K562 (cell line): ENCODE data around the gene ADCY4. TPM values are rescaled to one million over a fixed set of nuclear protein-coding genes. Genes with fewer than 3 reads are reported as not detected.

Experiments used
- ATAC-seq: fragments of 200-7000 bp; cut with Tn5 transposase; 3 replicates; pipeline ENCODE4 v1.9.1; 2020; ENCODE audit warnings: moderate library complexity
- BruUV-seq: library from RNA; stranded (reverse); fragments of 400-500 nt; replicated peaks from 2 replicates; lab custom pipeline; 2021; lab: Mats Ljungman, UMichigan
- CTCF ChIA-PET: fragments of 300-600 bp; formaldehyde crosslinking; extraction: SDS; loops from one replicate; lab custom pipeline; 2021; ENCODE audit warnings: low intra/inter-chr PET ratio; lab: Yijun Ruan, JAX
- POLR2A ChIA-PET: fragments of 300-600, 350-650 bp; sonication (Branson Sonifier 250); formaldehyde crosslinking; extraction: SDS; loops from one replicate; lab custom pipeline; 2021; ENCODE audit warnings: antibody characterized with exemption, inconsistent platforms; lab: Yijun Ruan, JAX
- DNase-seq, 4 experiments: peaks; one replicate each; pipeline versions ENCODE4 v3.0.0 to v3.0.0-alpha.2; 2011 to 2018; ENCODE audit warnings: low spot score in 3 of 4, mixed read lengths in 3 of 4; ENCODE audit errors: extremely low read depth in 1 of 4
- FAIRE-seq: peaks from 2 replicates; lab custom pipeline; 2011; peaks lifted over from hg19 to GRCh38; lab: Jason Lieb, UNC
- H2AFZ ChIP-seq: 2 replicates; pipeline ENCODE4 v1.6.0; 2011; ENCODE audit warnings: low read depth, low read length, control low read depth, inconsistent platforms
- H3K27ac ChIP-seq: fragments of 200-600 bp; 3 replicates; pipeline ENCODE4 v1.8.0; 2011; ENCODE audit warnings: low read depth, mild to moderate bottlenecking, control low read depth, inconsistent platforms, low read length, moderate library complexity, mixed read lengths; ENCODE audit errors: extremely low read depth
- H3K27me3 ChIP-seq, 2 experiments: fragments of 300-600 bp in 1 of 2; 2 replicates in 1 of 2; 3 replicates in 1 of 2; pipeline versions ENCODE4 v1.6.0 to v1.8.0; 2011; ENCODE audit warnings: inconsistent platforms in 2 of 2, low read length in 2 of 2, mild to moderate bottlenecking in 1 of 2, mixed read lengths in 1 of 2, moderate library complexity in 1 of 2; ENCODE audit not compliant: control insufficient read depth in 2 of 2, insufficient read depth in 2 of 2
- H3K36me3 ChIP-seq: fragments of 300-600 bp; 3 replicates; pipeline ENCODE4 v1.8.0; 2011; ENCODE audit warnings: mild to moderate bottlenecking, low read length, inconsistent platforms; ENCODE audit not compliant: control insufficient read depth, insufficient read depth
- H3K4me1 ChIP-seq, 2 experiments: fragments of 200-600 bp in 1 of 2; replicated peaks in 1 of 2; 2 replicates in 1 of 2; 3 replicates in 1 of 2; pipeline versions ENCODE4 v1.5.1 to v1.8.0; 2011; ENCODE audit warnings: inconsistent platforms in 2 of 2, low read length in 2 of 2, mild to moderate bottlenecking in 1 of 2, mixed read lengths in 1 of 2, moderate library complexity in 1 of 2; ENCODE audit not compliant: control insufficient read depth in 2 of 2, insufficient read depth in 2 of 2
- H3K4me2 ChIP-seq: 2 replicates; pipeline ENCODE4 v1.6.1; 2011; ENCODE audit warnings: low read length, control low read depth, inconsistent platforms, mixed read lengths; ENCODE audit not compliant: insufficient read depth
- H3K4me3 ChIP-seq: fragments of 200-600 bp; sonication (generic), shearing (Covaris generic); 2 replicates; pipeline ENCODE4 v1.5.1; 2016; ENCODE audit warnings: control low read depth, inconsistent platforms
- H3K79me2 ChIP-seq: fragments of 200-600 bp; 3 replicates; pipeline ENCODE4 v1.8.0; 2011; ENCODE audit warnings: low read length, inconsistent platforms; ENCODE audit not compliant: control insufficient read depth, insufficient read depth
- H3K9ac ChIP-seq, 2 experiments: 2 replicates each; pipeline versions ENCODE4 v1.6.0 to v1.6.1; 2011; ENCODE audit warnings: low read depth in 2 of 2, low read length in 2 of 2, control low read depth in 1 of 2, inconsistent platforms in 1 of 2, mild to moderate bottlenecking in 1 of 2, mixed read lengths in 1 of 2; ENCODE audit not compliant: insufficient read depth in 1 of 2
- H3K9me1 ChIP-seq: one replicate; pipeline ENCODE4 v1.6.0; 2011; ENCODE audit warnings: inconsistent platforms, mild to moderate bottlenecking, low read length, moderate library complexity; ENCODE audit not compliant: control insufficient read depth, insufficient read depth
- H3K9me3 ChIP-seq: replicated peaks from 2 replicates; pipeline ENCODE4 v1.5.1; 2011; ENCODE audit warnings: low read depth, low read length, inconsistent platforms; ENCODE audit not compliant: control insufficient read depth, insufficient read depth
- H4K20me1 ChIP-seq: replicated peaks from 2 replicates; pipeline ENCODE4 v1.6.1; 2011; ENCODE audit warnings: low read length, inconsistent platforms, mixed read lengths; ENCODE audit not compliant: control insufficient read depth, insufficient read depth
- NKRF ChIP-seq: fragments of 450-650 bp; IDR thresholded peaks from 2 replicates; pipeline ENCODE4 v1.6.1; 2016; ENCODE audit warnings: borderline replicate concordance
- WGBS: fragments of 100-300 bp; shearing (Covaris generic); methylation state at CpG from one replicate; pipeline ENCODE4 v1.1.6; 2016; ENCODE audit warnings: low coverage, mixed read lengths; ENCODE audit not compliant: insufficient coverage; ENCODE audit errors: missing lambda C conversion rate; 5-methylcytosine and 5-hydroxymethylcytosine counted together
- in situ Hi-C: fragments of 300-500 bp; cut with MboI; formaldehyde crosslinking; loops from 4 replicates; pipeline ENCODE4 v1.15.0; 2018; ENCODE audit warnings: inconsistent platforms, mixed read lengths
- intact Hi-C: fragments of 100-400 bp; cut with micrococcal nuclease; formaldehyde crosslinking; loops from 2 replicates; pipeline ENCODE4 v1.14.2; 2022
- polyA plus RNA-seq, 8 experiments: library from polyadenylated mRNA; depleted of rRNA in 4 of 8; stranded (reverse) in 5 of 8; unstranded in 3 of 8; fragments of >200 nt; fragmentation: Nextera tagmentation in 2 of 8; fragmentation: Illumina TruSeq in 1 of 8; extraction: Ambion mirVana in 2 of 8; extraction: Trizol in 1 of 8; gene quantifications; 2 replicates each; pipeline versions ENCODE4 v1.2.1 to v1.2.3, GENCODE V29; 2011 to 2014; ENCODE audit warnings: inconsistent platforms in 1 of 8, missing spikeins in 1 of 8
- total RNA-seq, 7 experiments: library from RNA; depleted of rRNA in 6 of 7; stranded (reverse); fragments of >200 nt in 6 of 7; fragmentation: Illumina TruSeq in 2 of 7; extraction: Trizol in 2 of 7; gene quantifications; 2 replicates each; pipeline versions ENCODE4 v1.2.1 to v1.2.3, GENCODE V29; 2011 to 2021; ENCODE audit warnings: low replicate concordance in 1 of 7
- TF ChIP-seq, protein P1 (sequence below): fragments of 450-650 bp; IDR thresholded peaks from 2 replicates; pipeline ENCODE4 v1.6.1; 2018; ENCODE audit not compliant: partially characterized antibody

ADCY4 gene
- total and polyA plus RNA-seq, 9 of the 15 experiments (the other 6 are each of a cell fraction or from before 2014, with no cell fraction given), result 0.04 to 0.31 (median 0.15) TPM; not detected in 2

DNA sequence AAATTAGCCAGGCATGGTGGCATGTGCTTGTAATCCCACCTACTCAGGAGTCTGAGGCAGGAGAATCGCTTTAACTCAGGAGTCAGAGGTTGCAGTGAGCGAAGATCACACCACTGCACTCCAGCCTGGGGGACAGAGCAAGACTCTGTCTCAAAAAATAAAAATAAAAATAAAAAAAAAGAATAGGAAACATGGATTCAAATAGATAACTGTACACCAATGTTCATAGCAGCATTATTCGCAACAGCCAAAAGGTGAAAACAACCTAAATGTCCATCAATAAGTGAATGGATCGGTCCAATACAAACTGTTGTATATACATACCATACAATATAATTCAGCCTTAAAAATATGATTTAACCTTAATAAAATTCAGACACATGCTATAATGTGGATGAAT, 8.0 kb upstream of the ADCY4 start:
- peaks cover 8 to 13% of the 10 kb centered on the region in 2 experiments; a peak in 3 of 5 replicates for H3K4me1 ChIP-seq
- FAIRE-seq (no peak), ATAC-seq (no peak), DNase-seq (no peak)
- intact Hi-C loops, result no loop called here
- no peak overlapping the region for H2AFZ ChIP-seq
- H3K9me1 ChIP-seq, result no peaks in the 10 kb centered on the region
- in situ Hi-C loops, result loop anchor here (25.0 kb wide), 1 partner anchor 344 kb away; no protein-coding TSS in a partner anchor
- H3K27ac ChIP-seq, result no peak overlapping the region
- TF ChIP-seq, protein P1, sequence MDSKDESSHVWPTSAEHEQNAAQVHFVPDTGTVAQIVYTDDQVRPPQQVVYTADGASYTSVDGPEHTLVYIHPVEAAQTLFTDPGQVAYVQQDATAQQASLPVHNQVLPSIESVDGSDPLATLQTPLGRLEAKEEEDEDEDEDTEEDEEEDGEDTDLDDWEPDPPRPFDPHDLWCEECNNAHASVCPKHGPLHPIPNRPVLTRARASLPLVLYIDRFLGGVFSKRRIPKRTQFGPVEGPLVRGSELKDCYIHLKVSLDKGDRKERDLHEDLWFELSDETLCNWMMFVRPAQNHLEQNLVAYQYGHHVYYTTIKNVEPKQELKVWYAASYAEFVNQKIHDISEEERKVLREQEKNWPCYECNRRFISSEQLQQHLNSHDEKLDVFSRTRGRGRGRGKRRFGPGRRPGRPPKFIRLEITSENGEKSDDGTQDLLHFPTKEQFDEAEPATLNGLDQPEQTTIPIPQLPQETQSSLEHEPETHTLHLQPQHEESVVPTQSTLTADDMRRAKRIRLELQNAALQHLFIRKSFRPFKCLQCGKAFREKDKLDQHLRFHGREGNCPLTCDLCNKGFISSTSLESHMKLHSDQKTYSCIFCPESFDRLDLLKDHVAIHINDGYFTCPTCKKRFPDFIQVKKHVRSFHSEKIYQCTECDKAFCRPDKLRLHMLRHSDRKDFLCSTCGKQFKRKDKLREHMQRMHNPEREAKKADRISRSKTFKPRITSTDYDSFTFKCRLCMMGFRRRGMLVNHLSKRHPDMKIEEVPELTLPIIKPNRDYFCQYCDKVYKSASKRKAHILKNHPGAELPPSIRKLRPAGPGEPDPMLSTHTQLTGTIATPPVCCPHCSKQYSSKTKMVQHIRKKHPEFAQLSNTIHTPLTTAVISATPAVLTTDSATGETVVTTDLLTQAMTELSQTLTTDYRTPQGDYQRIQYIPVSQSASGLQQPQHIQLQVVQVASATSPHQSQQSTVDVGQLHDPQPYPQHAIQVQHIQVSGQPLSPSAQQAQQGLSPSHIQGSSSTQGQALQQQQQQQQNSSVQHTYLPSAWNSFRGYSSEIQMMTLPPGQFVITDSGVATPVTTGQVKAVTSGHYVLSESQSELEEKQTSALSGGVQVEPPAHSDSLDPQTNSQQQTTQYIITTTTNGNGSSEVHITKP, result peak; percentile 71
- no peak for TF ChIP-seq NKRF
- H4K20me1 ChIP-seq, result no peaks in the 10 kb centered on the region
- H3K79me2 ChIP-seq, result no peaks in the 10 kb centered on the region
- no TSS peak for BruUV-seq
- WGBS, result 62% methylated on average over 4 of the region's 4 CpGs
- POLR2A ChIA-PET, result no interaction called here
- H3K4me3 ChIP-seq, result no peak overlapping the region
- no peaks in the 10 kb centered on the region for H3K36me3 ChIP-seq
- no peaks in the 10 kb centered on the region for H3K27me3 ChIP-seq
- CTCF ChIA-PET, result no interaction called here
- no peaks in the 10 kb centered on the region for H3K9me3 ChIP-seq
- H3K4me2 ChIP-seq, result no peak overlapping the region
- H3K9ac ChIP-seq, result no peak overlapping the region
